Skeletal muscle tissue (tissue), 4 donors: ENCODE results near the gene OBSCN. TPM values are rescaled to one million over a fixed set of nuclear protein-coding genes. Genes with fewer than 3 reads are reported as not detected.

Source experiments
- H3K27ac ChIP-seq: one replicate; pipeline ENCODE4 v1.7.0; 2013; ENCODE audit warnings: mild to moderate bottlenecking, low read depth, low read length, inconsistent platforms
- H3K27me3 ChIP-seq, 3 donors: one replicate each; pipeline ENCODE4 v1.7.0; 2013; ENCODE audit warnings: low read length in 3 of 3; ENCODE audit not compliant: control insufficient read depth in 3 of 3, insufficient read depth in 3 of 3
- H3K36me3 ChIP-seq, 3 donors: one replicate each; pipeline ENCODE4 v1.7.0; 2013; ENCODE audit warnings: low read length in 3 of 3; ENCODE audit not compliant: control insufficient read depth in 3 of 3, insufficient read depth in 3 of 3
- H3K4me1 ChIP-seq, 3 donors: one replicate each; pipeline ENCODE4 v1.7.0; 2013; ENCODE audit warnings: low read length in 3 of 3, mild to moderate bottlenecking in 3 of 3; ENCODE audit not compliant: control insufficient read depth in 3 of 3, insufficient read depth in 3 of 3
- H3K4me3 ChIP-seq, 3 donors: one replicate each; pipeline ENCODE4 v1.7.0; 2013; ENCODE audit warnings: low read length in 3 of 3
- H3K9ac ChIP-seq, 3 donors: one replicate each; pipeline ENCODE4 v1.7.0; 2013; ENCODE audit warnings: low read length in 3 of 3, mild to moderate bottlenecking in 3 of 3, moderate library complexity in 2 of 3, low read depth in 1 of 3
- H3K9me3 ChIP-seq, 3 donors: one replicate each; pipeline ENCODE4 v1.7.0; 2013; ENCODE audit warnings: low read length in 3 of 3; ENCODE audit not compliant: control insufficient read depth in 3 of 3
- total RNA-seq: library from RNA; depleted of rRNA; stranded (reverse); fragments of >200 nt; gene quantifications from one replicate; pipeline ENCODE4 v1.2.3, GENCODE V29; 2014
- donor health status: Osteomylitis.

OBSCN gene
- total RNA-seq, 1 donor from 2014 or later, result 460 TPM

DNA sequence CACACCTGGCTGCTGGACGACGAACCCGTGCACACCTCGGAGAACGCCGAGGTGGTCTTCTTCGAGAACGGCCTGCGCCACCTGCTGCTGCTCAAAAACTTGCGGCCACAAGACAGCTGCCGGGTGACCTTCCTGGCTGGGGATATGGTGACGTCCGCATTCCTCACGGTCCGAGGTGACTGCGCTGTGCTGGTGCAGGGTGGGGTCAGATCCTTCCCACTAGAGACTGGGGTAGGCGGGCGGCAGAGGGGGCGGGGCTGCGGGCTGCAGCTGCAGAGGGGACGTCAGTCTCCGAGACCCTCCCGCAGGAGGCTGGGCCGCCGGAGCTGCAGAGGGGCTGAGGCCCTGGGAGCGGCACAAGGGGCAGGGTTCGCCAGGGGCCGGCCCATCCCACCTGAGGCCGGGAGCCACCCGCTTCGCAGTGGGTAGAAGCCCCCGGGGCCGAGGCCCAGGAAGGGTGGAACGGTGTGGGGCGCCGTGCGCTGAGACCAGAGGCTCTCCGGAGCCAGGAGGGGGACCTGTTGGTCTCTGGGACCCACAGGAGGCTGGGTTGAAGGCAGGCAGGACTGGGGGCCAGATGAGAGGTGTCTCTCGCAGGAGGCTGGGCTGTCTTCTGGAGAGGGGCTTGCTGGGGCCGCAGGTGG lies 108.2 kb downstream of the OBSCN start:
- Histone ChIP-seq H3K27me3 (no peaks in the 10 kb centered on the region), H3K4me3 (no peak overlapping the region), H3K27ac (peak overlapping the region; percentile 75), H3K9me3 (no peaks in the 10 kb centered on the region), H3K36me3 (peaks cover 67 to 97% (median 86%) of the 10 kb centered on the region in 3 donors), H3K9ac (peak overlapping the region in 1 of 3 donors; percentile 85), H3K4me1 (peaks cover 5 to 48% (median 48%) of the 10 kb centered on the region in 3 donors)

DNA sequence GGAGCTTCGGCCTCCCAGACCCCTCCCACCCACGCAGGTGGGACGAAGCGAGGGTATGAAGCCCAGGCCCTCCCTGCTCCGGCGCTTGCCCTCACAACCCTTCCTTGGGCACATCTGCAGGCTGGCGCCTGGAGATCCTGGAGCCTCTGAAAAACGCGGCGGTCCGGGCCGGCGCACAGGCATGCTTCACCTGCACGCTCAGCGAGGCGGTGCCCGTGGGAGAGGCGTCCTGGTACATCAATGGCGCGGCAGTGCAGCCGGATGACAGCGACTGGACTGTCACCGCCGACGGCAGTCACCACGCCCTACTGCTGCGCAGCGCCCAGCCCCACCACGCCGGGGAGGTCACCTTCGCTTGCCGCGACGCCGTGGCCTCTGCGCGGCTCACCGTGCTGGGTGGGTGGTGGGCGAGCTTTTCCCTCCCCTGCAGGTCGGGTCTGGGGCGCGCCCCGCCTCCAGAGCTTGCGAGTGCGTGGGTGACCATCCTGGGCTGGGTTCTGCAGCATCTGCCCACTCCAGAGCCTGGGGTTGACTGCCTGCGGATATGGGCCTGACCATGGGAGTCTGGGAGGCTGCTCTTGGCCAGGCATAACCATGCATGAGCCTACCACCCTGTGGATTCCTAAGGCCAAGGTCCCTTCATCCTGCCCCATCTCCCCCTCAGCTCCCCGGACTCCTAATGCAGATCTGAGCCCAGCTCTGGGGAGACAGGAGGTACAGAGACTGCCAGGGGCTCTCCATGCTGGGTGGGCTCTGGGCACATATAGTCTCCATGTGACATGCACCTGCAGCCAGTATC lies 108.9 kb downstream of the OBSCN start:
- peaks cover 5 to 47% (median 47%) of the 10 kb centered on the region in 3 donors for H3K4me1 ChIP-seq
- no peak overlapping the region for H3K9ac ChIP-seq
- no peaks in the 10 kb centered on the region for H3K27me3 ChIP-seq
- no peak overlapping the region for H3K27ac ChIP-seq
- peaks cover 67 to 97% (median 86%) of the 10 kb centered on the region in 3 donors for H3K36me3 ChIP-seq
- H3K4me3 ChIP-seq, result no peak overlapping the region
- H3K9me3 ChIP-seq, result no peaks in the 10 kb centered on the region

DNA sequence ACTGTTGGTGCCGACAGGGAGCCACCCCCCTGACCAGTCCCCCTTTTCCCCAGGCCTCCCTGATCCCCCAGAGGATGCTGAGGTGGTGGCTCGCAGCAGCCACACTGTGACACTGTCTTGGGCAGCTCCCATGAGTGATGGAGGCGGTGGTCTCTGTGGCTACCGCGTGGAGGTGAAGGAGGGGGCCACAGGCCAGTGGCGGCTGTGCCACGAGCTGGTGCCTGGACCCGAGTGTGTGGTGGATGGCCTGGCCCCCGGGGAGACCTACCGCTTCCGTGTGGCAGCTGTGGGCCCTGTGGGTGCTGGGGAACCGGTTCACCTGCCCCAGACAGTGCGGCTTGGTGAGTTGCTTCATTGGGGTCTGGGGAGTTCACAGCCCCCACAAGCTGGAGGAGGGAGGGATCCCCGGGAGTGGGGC lies 109.6 kb downstream of the OBSCN start:
- no peaks in the 10 kb centered on the region for H3K9me3 ChIP-seq
- H3K4me1 ChIP-seq, result peaks cover 5 to 47% (median 46%) of the 10 kb centered on the region in 3 donors
- no peak overlapping the region for H3K27ac ChIP-seq
- H3K27me3 ChIP-seq, result no peaks in the 10 kb centered on the region
- peaks cover 67 to 97% (median 86%) of the 10 kb centered on the region in 3 donors for H3K36me3 ChIP-seq
- H3K9ac ChIP-seq, result no peak overlapping the region
- H3K4me3 ChIP-seq, result no peak overlapping the region

DNA sequence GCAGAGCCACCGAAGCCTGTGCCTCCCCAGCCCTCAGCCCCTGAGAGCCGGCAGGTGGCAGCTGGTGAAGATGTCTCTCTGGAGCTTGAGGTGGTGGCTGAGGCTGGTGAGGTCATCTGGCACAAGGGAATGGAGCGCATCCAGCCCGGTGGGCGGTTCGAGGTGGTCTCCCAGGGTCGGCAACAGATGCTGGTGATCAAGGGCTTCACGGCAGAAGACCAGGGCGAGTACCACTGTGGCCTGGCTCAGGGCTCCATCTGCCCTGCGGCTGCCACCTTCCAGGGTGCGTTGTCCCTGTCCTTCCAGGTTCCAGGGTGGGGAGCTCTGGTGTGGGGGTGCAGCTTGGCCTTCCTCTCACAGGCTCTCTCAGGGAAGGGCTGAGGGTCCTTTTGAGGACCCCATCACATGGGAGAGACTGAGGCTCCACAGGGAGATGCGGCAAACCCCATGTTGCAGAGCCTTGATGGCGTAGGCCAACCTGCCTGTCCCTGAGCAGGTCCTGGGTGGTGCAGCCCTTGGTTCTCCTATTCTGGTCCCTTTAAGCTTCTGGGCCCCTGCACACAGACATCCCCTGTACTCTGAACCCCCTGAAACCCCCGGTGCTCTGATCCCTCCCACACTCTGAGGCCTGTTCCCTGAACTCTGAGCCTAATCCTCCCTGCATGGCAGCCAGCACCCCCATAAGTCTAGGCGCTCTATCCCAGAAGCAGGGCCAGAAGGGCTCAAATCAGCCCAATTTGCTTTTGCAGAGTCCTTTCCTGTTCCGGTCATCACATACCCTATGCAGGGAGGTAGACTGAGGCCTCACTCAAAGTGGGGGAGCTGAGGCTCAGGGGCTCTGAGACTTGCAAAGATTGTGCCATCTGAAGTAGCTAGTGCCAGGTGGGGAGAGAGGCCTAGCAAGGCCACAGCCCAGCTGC lies 110.3 kb downstream of the OBSCN start:
- peaks cover 5 to 51% (median 43%) of the 10 kb centered on the region in 3 donors for H3K4me1 ChIP-seq
- H3K27me3 ChIP-seq, result no peaks in the 10 kb centered on the region
- H3K27ac ChIP-seq, result no peak overlapping the region
- no peak overlapping the region for H3K9ac ChIP-seq
- H3K4me3 ChIP-seq, result no peak overlapping the region
- peaks cover 68 to 97% (median 87%) of the 10 kb centered on the region in 3 donors for H3K36me3 ChIP-seq
- no peaks in the 10 kb centered on the region for H3K9me3 ChIP-seq

DNA sequence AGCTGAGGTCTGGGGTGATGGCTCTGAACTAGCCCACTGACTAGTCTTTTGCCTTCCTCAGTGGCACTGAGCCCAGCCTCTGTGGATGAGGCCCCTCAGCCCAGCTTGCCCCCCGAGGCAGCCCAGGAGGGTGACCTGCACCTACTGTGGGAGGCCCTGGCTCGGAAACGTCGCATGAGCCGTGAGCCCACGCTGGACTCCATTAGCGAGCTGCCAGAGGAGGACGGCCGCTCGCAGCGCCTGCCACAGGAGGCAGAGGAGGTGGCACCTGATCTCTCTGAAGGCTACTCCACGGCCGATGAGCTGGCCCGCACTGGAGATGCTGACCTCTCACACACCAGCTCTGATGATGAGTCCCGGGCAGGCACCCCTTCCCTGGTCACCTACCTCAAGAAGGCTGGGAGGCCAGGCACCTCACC lies 111.0 kb downstream of the OBSCN start:
- Histone ChIP-seq H3K4me3 (no peak overlapping the region), H3K36me3 (peaks cover 75 to 97% (median 88%) of the 10 kb centered on the region in 3 donors), H3K27me3 (no peaks in the 10 kb centered on the region)

DNA sequence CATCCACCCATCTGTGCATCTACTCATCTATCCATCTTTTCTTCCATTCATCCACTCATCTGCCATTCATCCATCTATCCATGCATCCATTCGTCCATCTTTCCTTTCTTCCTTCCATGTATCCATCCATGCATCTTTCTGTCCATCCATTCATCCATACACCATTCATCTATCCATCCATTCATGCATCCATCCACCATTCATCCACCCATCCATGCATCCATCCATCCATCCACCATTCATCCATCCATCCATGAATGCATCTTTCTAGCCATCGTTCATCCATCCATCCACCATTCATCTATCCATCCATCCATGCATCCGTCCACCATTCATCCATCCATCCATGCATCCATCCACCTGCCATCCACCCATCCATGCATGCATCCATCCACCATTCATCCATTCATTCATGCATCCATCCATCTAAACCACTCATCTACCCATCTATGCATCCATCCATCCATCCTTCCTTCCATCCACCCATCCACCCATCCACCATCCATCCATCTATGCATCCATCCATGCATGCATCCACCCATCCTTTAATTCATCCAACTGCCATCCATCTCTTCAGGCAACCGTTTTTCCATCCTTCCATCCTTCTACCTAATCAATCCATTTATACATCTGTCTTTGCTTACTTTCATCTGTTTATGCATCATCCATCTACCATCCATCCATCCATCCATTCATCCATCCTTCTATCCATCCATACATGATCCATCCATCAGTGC lies 111.7 kb downstream of the OBSCN start:
- Histone ChIP-seq H3K9ac (no peak overlapping the region), H3K36me3 (peaks cover 82 to 99% (median 92%) of the 10 kb centered on the region in 3 donors), H3K9me3 (no peaks in the 10 kb centered on the region), H3K4me1 (peaks cover 0 to 43% (median 35%) of the 10 kb centered on the region in 3 donors), H3K27me3 (no peaks in the 10 kb centered on the region), H3K27ac (no peak overlapping the region), H3K4me3 (no peak overlapping the region)

More for the DNA sequence above, 111.0 kb downstream of the OBSCN start:
- H3K4me1 ChIP-seq, result peaks cover 5 to 50% (median 42%) of the 10 kb centered on the region in 3 donors
- no peak overlapping the region for H3K9ac ChIP-seq
- no peak overlapping the region for H3K27ac ChIP-seq
- no peaks in the 10 kb centered on the region for H3K9me3 ChIP-seq

DNA sequence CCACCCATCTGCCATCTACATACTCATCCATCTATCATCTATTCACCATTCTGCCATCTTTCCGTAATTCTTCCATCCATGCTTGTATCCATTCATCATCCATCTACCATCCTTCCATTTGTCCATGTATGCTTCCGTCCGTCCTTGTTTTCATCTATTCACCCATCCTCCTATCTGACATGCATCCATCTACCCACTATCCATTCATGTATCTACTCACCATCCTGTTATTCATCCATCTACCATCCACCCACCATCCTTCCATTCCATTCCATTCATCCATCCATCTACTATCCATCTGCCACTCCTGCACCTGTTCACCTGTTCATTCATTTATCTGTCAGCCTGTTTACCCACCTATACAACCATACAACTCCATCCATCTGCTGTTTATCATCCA lies 112.5 kb downstream of the OBSCN start:
- Histone ChIP-seq H3K4me1 (peaks cover 0 to 34% (median 26%) of the 10 kb centered on the region in 3 donors), H3K27me3 (no peaks in the 10 kb centered on the region), H3K4me3 (no peak overlapping the region), H3K36me3 (peaks cover 85 to 95% (median 94%) of the 10 kb centered on the region in 3 donors), H3K9ac (no peak overlapping the region), H3K9me3 (no peaks in the 10 kb centered on the region), H3K27ac (no peak overlapping the region)

DNA sequence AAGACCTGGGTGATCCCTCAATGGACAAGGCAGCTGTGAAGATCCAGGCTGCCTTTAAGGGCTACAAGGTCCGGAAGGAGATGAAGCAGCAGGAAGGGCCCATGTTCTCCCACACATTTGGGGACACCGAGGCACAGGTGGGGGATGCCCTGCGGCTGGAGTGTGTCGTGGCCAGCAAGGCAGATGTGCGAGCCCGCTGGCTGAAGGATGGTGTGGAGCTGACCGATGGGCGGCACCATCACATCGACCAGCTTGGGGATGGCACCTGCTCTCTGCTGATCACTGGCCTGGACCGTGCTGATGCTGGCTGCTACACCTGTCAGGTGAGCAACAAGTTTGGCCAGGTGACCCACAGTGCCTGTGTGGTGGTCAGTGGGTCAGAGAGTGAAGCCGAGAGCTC lies 113.6 kb downstream of the OBSCN start:
- H3K27ac ChIP-seq, result no peak overlapping the region

DNA sequence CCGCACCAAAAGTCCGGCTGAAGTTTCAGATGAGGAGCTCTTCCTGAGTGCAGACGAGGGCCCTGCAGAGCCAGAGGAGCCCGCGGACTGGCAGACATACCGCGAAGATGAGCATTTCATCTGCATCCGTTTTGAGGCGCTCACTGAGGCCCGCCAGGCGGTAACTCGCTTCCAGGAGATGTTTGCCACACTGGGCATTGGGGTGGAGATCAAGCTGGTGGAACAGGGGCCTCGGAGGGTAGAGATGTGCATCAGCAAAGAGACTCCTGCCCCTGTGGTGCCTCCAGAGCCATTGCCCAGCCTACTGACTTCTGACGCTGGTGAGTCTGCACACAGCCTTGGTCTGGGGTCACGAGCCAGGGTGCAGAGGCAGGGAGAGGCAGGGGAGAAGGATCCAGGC lies 114.1 kb downstream of the OBSCN start:
- H3K9ac ChIP-seq, result no peak overlapping the region
- H3K9me3 ChIP-seq, result no peaks in the 10 kb centered on the region
- H3K36me3 ChIP-seq, result peaks cover 79 to 89% (median 88%) of the 10 kb centered on the region in 3 donors
- H3K4me3 ChIP-seq, result no peak overlapping the region
- peaks cover 0 to 32% (median 21%) of the 10 kb centered on the region in 3 donors for H3K4me1 ChIP-seq
- H3K27me3 ChIP-seq, result no peaks in the 10 kb centered on the region
- H3K27ac ChIP-seq, result no peak overlapping the region

More for the DNA sequence above, 113.6 kb downstream of the OBSCN start:
- H3K4me1 ChIP-seq, result peaks cover 0 to 32% (median 21%) of the 10 kb centered on the region in 3 donors
- no peak overlapping the region for H3K9ac ChIP-seq
- no peak overlapping the region for H3K4me3 ChIP-seq
- H3K36me3 ChIP-seq, result peaks cover 84 to 93% (median 91%) of the 10 kb centered on the region in 3 donors
- H3K27me3 ChIP-seq, result no peaks in the 10 kb centered on the region
- H3K9me3 ChIP-seq, result no peaks in the 10 kb centered on the region
